ENCODE data around the gene EXOC5.
"Not testable (repeated sequence)": the region's sequence is repeated elsewhere in the genome, so short reads cannot be mapped to it uniquely, and the experiment has no call there.

The EXOC5 gene

DNA sequence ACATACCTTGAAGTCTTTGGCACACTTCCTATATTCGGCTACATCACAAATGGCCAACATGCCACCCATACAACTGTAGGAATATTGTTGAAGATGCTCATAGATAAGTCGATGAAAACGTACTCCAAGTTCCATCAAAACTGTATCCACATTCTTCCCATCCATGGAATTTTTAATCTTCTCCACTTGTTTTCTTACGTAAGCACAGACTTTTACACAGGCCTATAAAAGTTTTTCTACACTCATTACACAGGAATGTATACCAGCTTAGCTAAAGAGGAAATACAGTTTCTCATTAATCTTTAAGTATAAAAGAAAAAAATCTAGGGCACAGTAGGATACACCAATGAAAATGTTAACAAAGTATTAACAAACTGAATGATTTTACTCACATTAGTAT is 59.1 kb downstream of the EXOC5 start:
- Histone ChIP-seq H3K4me1 (ENCODE audit: control insufficient read depth, insufficient read depth, low read length) (no peaks in the 10 kb centered on the region), H3K36me3 (ENCODE audit: control insufficient read depth in 2 of 2, insufficient read depth in 1 of 2, low read length in 2 of 2) (peaks cover 30 to 54% of the 10 kb centered on the region in 2 experiments), H3K4me3 (ENCODE audit: low read depth, low read length) (no peak overlapping the region), H3K27ac (ENCODE audit: extremely low read depth, low read depth, low read length) (no peak overlapping the region), H3K9me3 (ENCODE audit: control insufficient read depth, insufficient read depth, low read depth, low read length) (no peaks in the 10 kb centered on the region)
- ChIA-PET POLR2A (no interaction called here), CTCF (no interaction called here)
- TF ChIP-seq ZIC2 (tag by site-specific recombination; IDR thresholded peaks at IDR 0.05) (no peak), PRDM6 (tag by site-specific recombination; IDR thresholded peaks at IDR 0.05) (0 out of 2 replicates have a peak, but pooled peaks have one; percentile 14)

- ChIA-PET POLR2A (interaction anchor here (1.3 kb wide), 1 partner anchor 63 kb away, joined by 5 read pairs; the partner anchor contains the start of genes AP5M1 and EXOC5), CTCF (interaction anchor here (0.9 kb wide), 1 partner anchor 12 kb away, joined by 3 read pairs; no protein-coding TSS in a partner anchor)
- no peaks in the 10 kb centered on the region for H3K9me3 ChIP-seq (ENCODE audit: control insufficient read depth, insufficient read depth, low read depth, low read length)
- peaks cover 18 to 24% of the 10 kb centered on the region in 2 experiments for H3K36me3 ChIP-seq (ENCODE audit: control insufficient read depth in 2 of 2, insufficient read depth in 1 of 2, low read length in 2 of 2)
- TF ChIP-seq ZNF423 (tag by site-specific recombination; IDR thresholded peaks at IDR 0.05) (no peak), ZNF514 (tag by site-specific recombination; IDR thresholded peaks at IDR 0.05) (no peak), ZNF521 (tag by site-specific recombination; IDR thresholded peaks at IDR 0.05) (no peak), ZNF488 (tag by site-specific recombination; IDR thresholded peaks at IDR 0.05) (no peak)
- H3K27ac ChIP-seq (ENCODE audit: extremely low read depth, low read depth, low read length) = no peak overlapping the region
- H3K4me3 ChIP-seq (ENCODE audit: low read depth, low read length) = no peak overlapping the region
- no peaks in the 10 kb centered on the region for H3K4me1 ChIP-seq (ENCODE audit: control insufficient read depth, insufficient read depth, low read length)
Measured at GRCh38 chr14:57205938-57206337, 62.8 kb downstream of the EXOC5 start.

- H3K9me3 ChIP-seq (ENCODE audit: control insufficient read depth, insufficient read depth, low read depth, low read length); H3K4me1 ChIP-seq (ENCODE audit: control insufficient read depth, insufficient read depth, low read length); POLR2A ChIA-PET; H3K4me3 ChIP-seq (ENCODE audit: low read depth, low read length); H3K27ac ChIP-seq (ENCODE audit: extremely low read depth, low read depth, low read length); CTCF ChIA-PET; H3K36me3 ChIP-seq (ENCODE audit: control insufficient read depth in 2 of 2, insufficient read depth in 1 of 2, low read length in 2 of 2): not testable (repeated sequence)
Measured at GRCh38 chr14:57202672-57203071, 66.0 kb downstream of the EXOC5 start.

GRCh38 chr14:57199921-57200320 is 68.8 kb downstream of the EXOC5 start:
- H3K4me1 ChIP-seq (ENCODE audit: control insufficient read depth, insufficient read depth, low read length) = no peaks in the 10 kb centered on the region
- ChIA-PET POLR2A (no interaction called here), CTCF (no interaction called here)
- no peak overlapping the region for H3K27ac ChIP-seq (ENCODE audit: extremely low read depth, low read depth, low read length)
- TF ChIP-seq GLI4 (tag by site-specific recombination; IDR thresholded peaks at IDR 0.05) = no peak
- TF ChIP-seq ZSCAN5A (tag by site-specific recombination; IDR thresholded peaks at IDR 0.05) = no peak
- no peak for TF ChIP-seq TRIM28 (IDR thresholded peaks at IDR 0.05; ENCODE audit: borderline replicate concordance, low read length)
- no peak for TF ChIP-seq BCL11A (tag by site-specific recombination; IDR thresholded peaks at IDR 0.05; ENCODE audit: low read depth)
- TF ChIP-seq ZNF18 (tag by site-specific recombination; IDR thresholded peaks at IDR 0.05) = no peak
- no peak for TF ChIP-seq ZNF791 (tag by site-specific recombination; IDR thresholded peaks at IDR 0.05)
- TF ChIP-seq KLF8 (tag by site-specific recombination; IDR thresholded peaks at IDR 0.05) = no peak
- TF ChIP-seq ZBTB1 (tag by site-specific recombination; IDR thresholded peaks at IDR 0.05) = no peak
- H3K4me3 ChIP-seq (ENCODE audit: low read depth, low read length) = no peak overlapping the region
- no peaks in the 10 kb centered on the region for H3K36me3 ChIP-seq (ENCODE audit: control insufficient read depth in 2 of 2, insufficient read depth in 1 of 2, low read length in 2 of 2)
- no peaks in the 10 kb centered on the region for H3K9me3 ChIP-seq (ENCODE audit: control insufficient read depth, insufficient read depth, low read depth, low read length)

All from HEK293 (cell line).